IMR-90 (cell line): ENCODE measurements around the gene PTGR3.

Experiments used
- CEBPB ChIP-seq: IDR thresholded peaks from 2 replicates; pipeline ENCODE4 v1.6.1; 2012; ENCODE audit warnings: low read depth, low read length, improper control_type of control experiment
- POLR2A ChIP-seq: IDR thresholded peaks from 2 replicates; pipeline ENCODE4 v1.6.1; 2012; ENCODE audit warnings: mild to moderate bottlenecking, low read depth, low read length
- SMC3 ChIP-seq: fragments of 150-350 bp; IDR thresholded peaks from 2 replicates; pipeline ENCODE4 v1.6.1; 2016; ENCODE audit warnings: low read depth, mild to moderate bottlenecking, antibody characterized with exemption, low read length, moderate library complexity
- TF ChIP-seq, protein P1 (sequence below): conservative IDR thresholded peaks from 2 replicates; pipeline ENCODE4 v1.5.1; 2012; ENCODE audit warnings: mild to moderate bottlenecking, low read depth, low read length, improper control_type of control experiment

DNA sequence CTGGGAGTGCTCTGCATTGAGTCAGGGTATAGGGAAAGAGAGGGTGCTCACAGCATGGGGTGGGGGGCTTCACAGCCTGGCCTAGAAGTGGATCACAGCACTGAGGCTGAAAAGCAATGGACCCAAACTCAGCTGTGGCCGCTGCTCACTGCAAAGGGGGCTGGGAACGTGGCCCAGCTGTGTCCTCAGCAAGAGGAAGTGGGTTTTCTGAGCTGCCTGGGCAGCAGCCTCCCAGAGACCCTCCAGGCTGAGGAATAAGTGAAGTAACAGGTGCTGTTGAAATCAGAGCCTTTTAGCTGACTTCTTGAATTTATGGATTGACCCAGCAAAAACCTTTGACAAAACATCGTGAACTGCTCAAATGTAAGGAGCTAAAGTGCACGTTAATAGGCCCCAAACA is 35.2 kb downstream of the PTGR3 start:
- TF ChIP-seq POLR2A (no peak), CEBPB (no peak), SMC3 (no peak)
- TF ChIP-seq, protein P1, sequence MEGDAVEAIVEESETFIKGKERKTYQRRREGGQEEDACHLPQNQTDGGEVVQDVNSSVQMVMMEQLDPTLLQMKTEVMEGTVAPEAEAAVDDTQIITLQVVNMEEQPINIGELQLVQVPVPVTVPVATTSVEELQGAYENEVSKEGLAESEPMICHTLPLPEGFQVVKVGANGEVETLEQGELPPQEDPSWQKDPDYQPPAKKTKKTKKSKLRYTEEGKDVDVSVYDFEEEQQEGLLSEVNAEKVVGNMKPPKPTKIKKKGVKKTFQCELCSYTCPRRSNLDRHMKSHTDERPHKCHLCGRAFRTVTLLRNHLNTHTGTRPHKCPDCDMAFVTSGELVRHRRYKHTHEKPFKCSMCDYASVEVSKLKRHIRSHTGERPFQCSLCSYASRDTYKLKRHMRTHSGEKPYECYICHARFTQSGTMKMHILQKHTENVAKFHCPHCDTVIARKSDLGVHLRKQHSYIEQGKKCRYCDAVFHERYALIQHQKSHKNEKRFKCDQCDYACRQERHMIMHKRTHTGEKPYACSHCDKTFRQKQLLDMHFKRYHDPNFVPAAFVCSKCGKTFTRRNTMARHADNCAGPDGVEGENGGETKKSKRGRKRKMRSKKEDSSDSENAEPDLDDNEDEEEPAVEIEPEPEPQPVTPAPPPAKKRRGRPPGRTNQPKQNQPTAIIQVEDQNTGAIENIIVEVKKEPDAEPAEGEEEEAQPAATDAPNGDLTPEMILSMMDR = no peak
